ENCODE results near the gene IFIH1.

Gene IFIH1

DNA sequence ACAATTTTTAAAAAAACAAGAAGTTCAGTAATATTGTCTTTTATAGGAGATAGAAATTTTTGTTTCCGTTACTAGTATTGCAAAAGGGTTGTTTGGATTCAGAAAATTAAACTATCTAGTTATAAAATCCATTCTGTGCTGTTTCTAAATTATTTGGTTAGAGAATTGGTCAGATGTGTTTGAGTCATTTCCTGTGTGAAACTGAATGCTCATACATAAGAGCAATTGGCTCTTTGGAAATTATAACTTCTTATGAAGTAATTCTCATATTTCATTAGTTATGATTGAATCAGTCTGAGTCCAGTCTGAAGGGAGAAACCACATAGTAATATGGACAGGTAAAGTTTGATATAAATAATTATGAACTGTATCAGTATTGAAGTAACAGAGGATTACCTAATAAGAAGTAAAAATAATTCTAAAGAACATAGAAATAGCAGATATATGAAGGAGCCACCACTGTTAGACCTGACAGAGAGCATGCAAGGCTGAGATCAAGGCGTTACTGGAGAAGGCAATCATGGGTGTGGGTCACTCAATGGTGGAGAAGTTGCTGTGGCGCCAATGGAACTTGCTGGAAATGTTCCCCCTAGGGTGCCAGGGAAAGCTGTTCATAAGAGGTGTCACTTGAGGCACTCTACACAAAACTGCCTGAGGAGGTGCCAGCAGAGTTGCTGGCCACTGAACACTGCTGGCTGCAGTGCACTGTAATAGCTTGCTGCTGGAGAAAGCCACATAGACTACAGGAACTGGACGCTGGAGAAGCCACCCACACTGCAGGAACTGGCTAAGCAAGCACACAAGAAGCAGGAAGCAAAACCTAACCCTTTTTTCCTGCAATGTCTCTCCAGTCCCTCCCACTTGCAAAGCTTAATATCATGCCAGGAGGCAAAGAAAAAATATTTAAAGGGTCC is 57.2 kb downstream of the IFIH1 start:
- in situ Hi-C loops (cut with HindIII; ENCODE audit: low sequenced_read_pairs) = no loop called here

DNA sequence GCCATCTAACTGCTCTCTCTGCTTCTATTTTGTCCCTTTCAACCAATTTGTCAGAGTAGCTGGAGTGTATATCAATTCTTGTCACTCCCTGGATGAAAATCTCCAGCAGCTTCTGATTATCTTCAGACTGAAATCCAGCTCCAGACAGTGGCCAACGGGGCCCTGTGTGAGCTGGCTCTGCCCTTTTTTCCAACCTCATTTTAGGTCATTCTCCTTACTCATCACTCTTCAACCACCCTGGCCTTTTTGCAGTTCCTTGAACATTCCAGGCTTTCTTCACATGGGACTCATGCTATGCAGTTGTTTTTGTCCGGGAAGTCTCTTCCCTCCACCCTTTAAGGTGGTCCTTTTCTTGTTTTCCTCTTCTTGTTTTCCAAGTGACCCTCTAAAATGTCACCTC is 59.8 kb downstream of the IFIH1 start:
- in situ Hi-C loops (cut with HindIII; ENCODE audit: low sequenced_read_pairs) = no loop called here

DNA sequence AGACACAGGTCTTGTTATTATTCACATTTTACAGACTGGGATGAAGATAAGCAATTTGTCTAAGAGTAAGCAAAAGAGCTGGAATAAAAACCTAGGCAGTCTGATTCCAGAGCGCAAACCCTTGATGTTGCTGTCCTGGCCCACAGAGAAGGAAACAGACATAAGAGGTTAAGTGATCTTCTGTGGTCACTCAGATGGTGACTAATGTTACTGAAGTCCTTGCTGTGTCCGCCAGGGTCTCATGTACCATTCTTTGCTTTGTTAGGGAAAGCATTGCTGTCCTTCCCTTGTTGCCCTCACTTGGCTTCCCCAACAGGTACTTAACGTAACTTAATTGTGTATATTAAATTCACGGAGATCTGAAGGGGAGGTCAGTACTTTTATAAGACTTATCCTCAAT is 60.3 kb downstream of the IFIH1 start:
- in situ Hi-C loops (cut with HindIII; ENCODE audit: low sequenced_read_pairs) = no loop called here

DNA sequence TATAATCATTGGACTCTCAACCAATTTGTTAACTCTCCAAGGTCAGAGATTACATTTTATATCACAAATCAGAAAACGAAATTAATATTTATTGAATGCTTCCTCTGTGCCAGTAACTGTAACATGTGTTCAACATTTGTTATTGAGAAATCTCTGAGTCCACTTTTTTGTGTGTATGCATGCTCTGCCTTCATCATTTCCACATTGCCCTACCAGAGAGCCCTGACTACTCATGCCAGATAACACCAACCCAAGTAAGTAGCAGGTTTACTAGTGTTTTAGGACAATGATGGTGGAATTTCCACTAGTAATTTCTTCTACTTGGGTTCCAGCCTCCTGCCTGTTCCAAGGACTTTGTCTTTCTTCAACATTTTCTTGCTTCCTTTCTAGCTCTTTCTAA is 61.1 kb downstream of the IFIH1 start:
- in situ Hi-C loops (cut with HindIII; ENCODE audit: low sequenced_read_pairs) = no loop called here

DNA sequence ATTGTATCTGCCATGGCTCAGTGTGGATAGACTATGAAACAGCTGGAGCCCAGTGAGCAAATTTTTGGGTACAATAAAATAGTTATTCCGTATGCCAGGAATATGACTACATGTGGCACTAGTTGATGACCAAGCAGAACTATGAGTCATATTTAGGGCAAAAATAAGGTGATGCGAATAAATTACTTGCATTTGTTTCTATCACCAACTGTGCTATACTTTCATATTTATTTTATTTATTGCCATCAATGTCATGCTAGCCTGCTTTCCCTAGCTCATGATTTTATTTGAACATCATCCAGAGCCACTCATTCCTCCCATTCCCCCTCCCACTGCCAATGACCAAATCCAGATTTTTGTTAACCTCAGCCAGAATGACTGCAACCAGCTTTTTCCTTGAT is 61.9 kb downstream of the IFIH1 start:
- in situ Hi-C loops (cut with HindIII; ENCODE audit: low sequenced_read_pairs) = no loop called here

DNA sequence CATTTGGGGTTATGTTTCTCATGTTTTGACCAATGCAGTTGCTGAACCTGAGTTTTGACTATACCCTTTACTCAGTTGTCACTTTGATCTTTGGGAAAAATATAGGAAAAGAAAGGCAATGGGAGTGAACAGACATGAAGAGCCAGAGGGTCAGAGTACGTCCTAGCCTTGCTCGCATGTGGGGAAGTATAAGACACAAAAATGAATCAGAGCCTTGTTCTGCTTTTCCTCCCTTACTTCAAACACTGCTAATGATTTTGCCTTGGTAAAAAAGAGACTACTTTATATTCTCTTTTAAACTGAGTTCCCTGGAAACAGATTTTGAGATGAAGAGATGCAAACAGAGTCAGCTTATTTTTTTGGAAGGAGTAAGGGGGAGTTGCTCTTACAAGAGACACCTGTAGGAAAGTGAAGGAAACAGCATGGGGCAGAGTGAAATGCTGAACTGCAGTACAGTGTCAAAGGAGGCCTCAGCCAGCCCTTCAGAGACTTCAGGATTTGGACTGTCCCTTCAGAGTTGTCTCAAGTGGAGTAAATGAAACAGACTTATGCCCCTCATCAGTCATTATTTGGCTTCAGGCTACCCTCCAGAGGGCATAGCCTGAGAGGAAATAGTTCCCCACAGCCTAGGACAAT is 64.1 kb downstream of the IFIH1 start:
- in situ Hi-C loops (cut with HindIII; ENCODE audit: low sequenced_read_pairs) = no loop called here

DNA sequence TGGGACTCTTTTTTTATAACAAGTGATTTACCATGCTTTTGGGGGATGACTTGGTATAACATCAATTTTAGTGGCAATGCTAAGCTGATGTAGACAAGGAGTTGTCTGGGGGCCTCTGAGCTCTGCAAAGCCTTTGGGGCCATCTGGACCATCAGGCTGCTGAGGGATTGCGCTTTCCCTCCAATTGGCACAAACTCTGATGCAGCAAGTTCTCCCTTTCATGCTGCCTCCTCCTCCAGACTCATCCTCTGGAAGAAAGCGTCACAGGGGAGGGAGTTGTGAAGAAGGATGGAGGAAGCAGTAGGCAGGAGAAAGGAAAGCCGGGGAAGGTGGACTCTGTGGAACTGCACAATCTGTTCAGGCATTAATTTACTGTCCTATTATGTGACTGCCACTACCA is 65.0 kb downstream of the IFIH1 start:
- in situ Hi-C loops (cut with HindIII; ENCODE audit: low sequenced_read_pairs) = no loop called here

DNA sequence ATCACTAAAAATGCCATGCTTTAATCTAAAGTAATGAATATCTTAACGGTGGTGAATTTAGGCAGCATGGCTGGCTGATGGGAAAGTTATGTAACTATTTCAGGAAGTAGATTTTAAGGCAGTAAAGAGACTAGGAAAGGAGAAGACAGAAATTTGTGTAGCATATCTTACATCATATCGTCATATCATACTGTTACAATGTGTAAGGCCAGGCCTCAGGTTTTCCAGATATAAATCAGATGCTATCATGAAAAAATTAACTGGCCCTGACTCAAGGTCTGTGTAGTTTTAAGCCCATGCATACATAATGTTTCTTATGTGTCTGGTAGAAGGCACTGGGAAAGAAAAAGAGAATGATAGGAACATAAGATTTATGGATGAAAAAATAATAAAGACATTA is 66.3 kb downstream of the IFIH1 start:
- in situ Hi-C loops (cut with HindIII; ENCODE audit: low sequenced_read_pairs) = no loop called here

DNA sequence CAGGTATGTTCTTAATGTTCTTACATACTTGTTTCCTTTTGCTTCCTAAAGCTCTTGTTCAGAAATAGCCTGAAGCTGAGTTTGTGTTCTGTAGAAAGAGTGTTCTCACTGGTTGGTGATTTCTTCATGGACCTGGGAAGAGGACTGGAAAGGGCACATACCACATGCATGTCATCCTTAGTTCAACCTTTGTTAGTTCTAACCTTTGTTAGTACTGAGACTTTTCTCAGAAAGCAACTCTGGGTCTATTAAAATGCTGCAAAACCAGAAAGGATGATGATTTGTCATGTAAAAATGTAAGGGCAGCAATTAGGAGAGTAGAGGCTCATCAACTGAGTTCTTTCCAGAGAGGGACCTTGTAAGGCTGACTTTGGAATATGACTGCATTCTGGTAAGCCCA is 72.7 kb downstream of the IFIH1 start:
- in situ Hi-C loops (cut with HindIII; ENCODE audit: low sequenced_read_pairs) = no loop called here

DNA sequence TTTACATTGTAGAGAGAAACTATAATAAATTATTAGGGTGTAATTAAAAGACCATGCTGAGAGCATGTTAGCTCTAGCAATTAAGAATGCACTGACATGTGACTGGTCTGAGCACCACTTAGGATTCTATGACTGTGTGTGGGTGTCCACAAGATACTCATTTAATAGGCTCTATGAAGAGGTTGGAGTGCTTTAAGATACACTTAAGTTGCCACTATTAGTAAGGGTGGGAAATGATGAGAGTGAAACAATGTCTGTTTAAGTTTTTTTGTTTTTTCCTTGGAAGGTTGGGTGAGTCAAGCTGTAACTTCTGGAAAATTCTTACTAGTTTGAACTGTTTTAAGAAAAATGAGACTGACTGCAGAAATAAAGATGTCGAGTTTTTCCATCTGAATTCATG is 73.4 kb downstream of the IFIH1 start:
- in situ Hi-C loops (cut with HindIII; ENCODE audit: low sequenced_read_pairs) = no loop called here

DNA sequence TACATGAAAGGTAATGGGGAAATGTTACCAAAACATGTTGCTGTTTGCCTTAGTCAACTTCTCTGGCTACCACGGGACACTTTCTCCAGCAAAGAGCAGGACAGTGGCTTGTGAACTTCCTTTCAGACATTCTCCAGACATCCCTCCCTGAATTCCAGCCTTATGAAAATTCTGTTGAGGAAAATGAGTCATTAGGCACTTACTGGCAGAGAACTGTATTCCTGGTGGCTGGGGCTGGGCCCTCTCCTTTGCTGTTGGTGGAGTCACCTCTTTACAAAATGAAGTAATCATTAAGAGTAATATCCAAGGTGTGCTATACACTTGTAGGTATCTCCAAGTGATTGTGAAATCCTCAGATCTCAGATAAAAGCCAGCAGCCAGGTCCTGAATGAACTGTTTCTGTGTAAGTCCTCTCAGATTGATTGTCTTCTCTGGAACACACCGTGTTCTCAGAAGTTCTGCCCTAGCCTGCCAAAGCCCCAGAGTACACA is 73.9 kb downstream of the IFIH1 start:
- in situ Hi-C loops (cut with HindIII; ENCODE audit: low sequenced_read_pairs) = no loop called here

DNA sequence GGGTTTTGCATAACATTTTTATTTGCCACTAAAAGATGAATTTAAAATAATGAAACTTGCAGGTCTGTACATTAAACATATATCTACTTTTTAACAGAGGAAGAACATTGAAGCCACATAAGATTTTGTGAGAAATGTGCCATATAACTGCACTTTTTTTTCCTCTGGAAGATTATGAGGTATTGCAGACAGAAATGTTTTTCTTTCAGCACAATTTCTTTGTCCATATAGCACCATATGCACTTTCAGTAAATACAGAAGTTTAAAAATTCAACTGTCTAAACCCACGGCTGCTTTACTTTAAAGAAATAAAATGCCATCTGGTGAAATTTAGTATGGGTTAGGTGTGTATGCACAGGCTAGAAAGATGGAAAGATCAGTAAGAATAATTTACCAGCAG is 74.8 kb downstream of the IFIH1 start:
- in situ Hi-C loops (cut with HindIII; ENCODE audit: low sequenced_read_pairs) = no loop called here

DNA sequence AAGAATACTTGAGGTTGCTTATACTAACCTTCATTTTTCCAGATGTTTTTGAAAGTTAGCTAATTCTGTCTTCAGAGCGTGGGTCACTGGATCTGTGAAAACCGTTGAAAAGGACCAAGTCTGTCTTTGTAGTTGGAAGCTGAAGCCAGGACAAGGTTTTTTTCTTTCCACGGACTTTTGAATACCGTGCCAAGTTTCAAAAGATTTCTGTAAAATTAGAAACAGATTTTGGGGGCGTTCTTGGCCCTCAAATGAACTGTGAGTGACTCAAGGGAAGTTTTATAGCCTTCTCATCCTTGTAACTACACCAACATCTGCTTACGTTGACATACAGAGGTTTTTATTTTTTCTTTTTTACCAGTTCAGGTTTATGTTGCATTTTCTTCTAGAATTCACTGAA is 75.2 kb downstream of the IFIH1 start, which contains the start of gene FAP:
Gene FAP, minus strand, starts transcription at position 152 of the 400 bp plus-strand sequence. Its CDS starts 118 bp downstream, at position 34.
- in situ Hi-C loops (cut with HindIII; ENCODE audit: low sequenced_read_pairs) = no loop called here

DNA sequence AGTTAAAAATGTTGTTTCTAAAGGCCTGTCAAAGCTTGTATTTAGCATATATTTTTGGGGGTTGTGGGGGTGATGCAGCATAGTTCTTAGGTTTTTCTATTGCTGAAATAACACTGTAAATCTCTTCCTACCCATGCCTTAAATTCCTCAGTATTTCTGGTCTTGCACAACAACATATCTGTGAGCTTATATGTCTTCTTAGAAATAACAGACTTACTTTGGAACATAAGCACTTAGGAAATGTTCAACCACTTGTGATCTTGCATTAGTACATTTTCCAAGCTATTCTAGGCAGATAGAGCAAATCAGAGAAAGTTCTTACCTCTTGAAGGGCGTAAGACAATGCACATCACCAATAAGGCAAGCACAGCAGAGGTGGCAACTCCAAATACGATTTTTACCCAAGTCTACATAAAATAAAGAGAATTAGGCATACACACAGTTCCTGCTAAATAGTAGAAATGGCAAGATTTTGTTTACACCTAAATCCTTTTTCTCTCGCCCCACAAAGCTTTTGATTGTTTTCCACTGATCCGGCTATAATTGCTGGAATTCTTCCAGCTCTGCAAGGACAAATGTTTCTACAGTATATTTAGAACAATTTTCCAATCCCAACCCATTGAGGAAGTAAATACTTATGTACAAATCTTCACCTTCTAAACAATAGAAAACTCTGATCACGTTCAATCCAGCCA is 75.8 kb downstream of the IFIH1 start:
- in situ Hi-C loops (cut with HindIII; ENCODE audit: low sequenced_read_pairs) = no loop called here

DNA sequence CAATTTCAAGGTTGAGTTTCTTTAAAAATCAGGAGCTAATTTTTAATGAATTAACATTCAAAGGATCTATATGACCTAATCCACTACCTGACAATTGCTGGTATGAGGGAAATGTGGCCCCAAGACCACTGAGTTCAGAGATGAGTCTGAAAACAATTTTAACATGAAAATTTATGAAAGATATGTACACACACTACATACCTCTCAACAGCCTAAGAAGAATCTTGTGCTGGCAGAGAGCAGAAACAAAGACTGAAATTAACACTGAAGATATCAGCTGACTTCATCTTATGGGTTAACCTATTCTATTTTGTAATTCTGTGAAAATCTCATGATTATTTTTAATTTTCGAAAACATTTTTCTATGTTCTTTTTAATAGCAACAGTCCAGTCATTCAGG is 76.9 kb downstream of the IFIH1 start:
- in situ Hi-C loops (cut with HindIII; ENCODE audit: low sequenced_read_pairs) = no loop called here

DNA sequence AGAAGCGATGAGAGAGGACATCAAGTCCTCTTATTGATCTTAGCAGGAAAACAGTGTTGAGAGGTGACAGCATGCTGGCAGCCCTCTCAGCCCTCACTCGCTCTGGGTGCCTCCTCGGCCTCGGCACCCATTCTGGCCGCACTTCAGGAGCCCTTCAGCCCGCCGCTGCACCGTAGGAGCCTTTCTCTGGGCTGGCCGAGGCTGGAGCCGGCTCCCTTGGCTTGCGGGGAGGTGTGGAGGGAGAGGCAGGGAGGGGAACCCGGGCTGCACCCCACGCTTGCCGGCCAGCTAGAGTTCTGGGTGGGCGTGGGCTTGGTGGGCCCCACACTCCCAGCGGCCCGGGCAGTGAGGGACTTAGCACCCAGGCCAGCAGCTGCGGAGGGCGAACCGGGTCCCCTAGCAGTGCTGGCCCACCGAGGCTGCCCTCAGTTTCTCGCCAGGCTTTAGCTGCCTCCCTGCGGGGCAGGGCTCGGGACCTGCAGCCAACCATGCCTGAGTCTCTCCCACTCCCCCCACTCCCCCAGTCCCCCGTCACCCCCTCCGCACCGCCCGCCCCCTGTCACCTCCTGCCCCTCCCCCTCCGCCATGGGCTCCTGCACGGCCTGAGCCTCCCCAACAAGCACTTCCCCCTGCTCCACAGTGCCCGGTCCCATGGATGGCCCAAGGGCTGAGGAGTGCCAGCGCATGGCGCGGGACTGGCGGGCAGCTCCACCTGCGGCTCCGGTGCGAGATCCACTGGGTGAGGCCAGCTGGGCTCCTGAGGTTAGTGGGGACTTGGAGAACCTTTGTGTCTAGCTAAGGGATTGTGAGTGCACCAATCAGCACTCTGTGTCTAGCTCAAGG is 83.6 kb downstream of the IFIH1 start:
- in situ Hi-C loops (cut with HindIII; ENCODE audit: low sequenced_read_pairs) = no loop called here

DNA sequence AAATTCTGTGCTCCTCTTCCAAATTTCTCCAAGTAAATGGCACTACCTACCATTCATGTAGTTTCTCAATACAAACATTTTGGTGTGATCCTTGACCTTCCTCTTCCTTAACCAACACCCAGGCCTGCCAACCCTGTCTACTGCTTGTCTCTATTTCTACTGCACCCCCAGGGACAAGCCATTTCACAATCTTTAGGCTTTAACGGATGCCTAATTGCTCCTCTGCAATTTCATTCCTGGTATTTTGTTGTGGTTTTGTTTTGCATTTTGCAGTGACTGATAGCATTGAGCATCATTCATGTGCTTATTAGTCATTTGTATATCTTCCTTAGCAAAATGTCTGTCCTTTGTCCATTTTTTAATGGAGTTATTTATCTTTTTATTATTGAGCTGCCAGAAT is 85.3 kb downstream of the IFIH1 start:
- in situ Hi-C loops (cut with HindIII; ENCODE audit: low sequenced_read_pairs) = no loop called here

DNA sequence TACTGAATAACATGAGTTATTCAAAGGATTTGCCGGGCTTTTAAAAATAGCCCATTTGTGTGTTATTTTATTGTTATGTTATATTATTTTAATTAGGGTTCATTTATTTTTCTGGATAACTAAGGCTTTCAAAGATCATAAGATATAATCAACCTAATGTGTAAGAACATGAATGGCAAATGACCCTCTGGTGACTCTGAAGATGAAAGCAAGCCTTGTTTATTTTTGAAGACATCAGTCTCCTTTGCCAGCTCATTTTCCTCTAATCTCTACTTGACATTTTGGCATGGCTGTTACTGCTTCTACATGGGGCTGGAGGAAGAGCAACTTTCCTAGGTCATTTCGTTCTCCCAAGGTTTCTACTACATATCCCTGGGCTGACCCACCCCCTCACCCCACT is 85.8 kb downstream of the IFIH1 start:
- in situ Hi-C loops (cut with HindIII; ENCODE audit: low sequenced_read_pairs) = no loop called here

DNA sequence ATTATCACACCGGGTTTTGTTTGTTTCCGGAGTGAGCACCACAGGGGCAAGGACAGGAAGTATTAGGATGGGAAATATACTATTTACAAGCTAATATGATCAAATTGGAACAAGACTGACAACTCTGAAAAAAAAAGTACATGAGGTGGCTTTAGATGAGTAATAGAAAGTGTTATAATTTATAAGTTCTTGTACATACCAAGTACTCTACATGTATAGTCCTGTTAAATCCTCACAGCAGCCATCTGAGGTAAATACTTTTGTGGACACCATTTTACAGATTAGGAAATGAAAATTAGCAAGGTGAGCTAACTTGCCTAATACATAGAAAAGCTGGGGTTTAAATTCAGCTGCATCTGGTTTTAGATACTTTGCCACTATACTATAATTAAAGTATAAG is 86.5 kb downstream of the IFIH1 start:
- in situ Hi-C loops (cut with HindIII; ENCODE audit: low sequenced_read_pairs) = no loop called here

DNA sequence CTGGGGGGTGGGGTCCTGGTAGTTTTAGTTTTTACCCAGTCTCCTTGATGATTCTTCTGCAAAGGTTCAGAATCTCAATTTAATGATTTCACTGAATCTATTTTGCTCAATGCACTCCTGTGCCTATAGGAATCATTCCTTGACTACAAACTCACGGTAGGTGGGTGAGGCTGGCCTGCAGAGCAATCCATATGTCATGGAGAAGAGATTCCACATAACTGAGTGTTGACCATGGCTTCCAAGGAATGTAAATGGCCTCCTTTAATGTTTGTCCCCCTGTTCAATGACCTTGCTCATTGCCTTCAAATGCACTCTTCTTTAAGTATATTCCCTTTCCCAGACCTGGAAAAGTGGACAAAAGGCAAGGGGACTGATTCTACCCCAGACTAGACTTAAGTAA is 87.7 kb downstream of the IFIH1 start:
- in situ Hi-C loops (cut with HindIII; ENCODE audit: low sequenced_read_pairs) = no loop called here

DNA sequence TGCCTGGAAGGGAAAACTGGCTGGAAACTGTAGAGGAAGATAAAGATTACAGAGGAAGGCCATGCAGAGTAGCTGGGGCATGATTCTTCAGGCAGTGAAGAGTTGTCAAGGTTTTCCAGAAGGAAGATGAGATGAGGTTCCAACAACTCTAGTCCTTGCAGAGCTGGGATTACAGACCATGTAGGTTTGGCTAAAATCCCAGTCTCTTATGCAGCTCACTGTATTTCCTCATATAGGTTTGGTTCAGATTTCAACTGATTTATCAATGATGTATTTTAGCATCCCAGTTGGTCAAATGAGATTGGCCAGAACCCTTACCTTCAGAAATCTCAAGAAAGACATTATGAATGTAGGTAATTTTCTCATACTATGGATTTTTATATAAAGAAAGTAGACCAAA is 91.6 kb downstream of the IFIH1 start:
- in situ Hi-C loops (cut with HindIII; ENCODE audit: low sequenced_read_pairs) = no loop called here
